ENCODE measurements around the gene NMRAL1.

GRCh38 chr16:4412854-4413253 lies 61.6 kb downstream of the NMRAL1 start:
- TF ChIP-seq CTCF (IDR thresholded peaks at IDR 0.05; ENCODE audit: insufficient read depth, low read depth, low read length) = no peak
- no peak for TF ChIP-seq EZH2 (IDR thresholded peaks at IDR 0.05; ENCODE audit: insufficient read depth, low read length)

Data from astrocyte (in vitro differentiated cells and primary cell).